ENCODE data around the gene DLK1.

DLK1 gene

GRCh38 chr14:100722367-100722766 is 4.3 kb upstream of the DLK1 start:
- TF ChIP-seq, protein P1, sequence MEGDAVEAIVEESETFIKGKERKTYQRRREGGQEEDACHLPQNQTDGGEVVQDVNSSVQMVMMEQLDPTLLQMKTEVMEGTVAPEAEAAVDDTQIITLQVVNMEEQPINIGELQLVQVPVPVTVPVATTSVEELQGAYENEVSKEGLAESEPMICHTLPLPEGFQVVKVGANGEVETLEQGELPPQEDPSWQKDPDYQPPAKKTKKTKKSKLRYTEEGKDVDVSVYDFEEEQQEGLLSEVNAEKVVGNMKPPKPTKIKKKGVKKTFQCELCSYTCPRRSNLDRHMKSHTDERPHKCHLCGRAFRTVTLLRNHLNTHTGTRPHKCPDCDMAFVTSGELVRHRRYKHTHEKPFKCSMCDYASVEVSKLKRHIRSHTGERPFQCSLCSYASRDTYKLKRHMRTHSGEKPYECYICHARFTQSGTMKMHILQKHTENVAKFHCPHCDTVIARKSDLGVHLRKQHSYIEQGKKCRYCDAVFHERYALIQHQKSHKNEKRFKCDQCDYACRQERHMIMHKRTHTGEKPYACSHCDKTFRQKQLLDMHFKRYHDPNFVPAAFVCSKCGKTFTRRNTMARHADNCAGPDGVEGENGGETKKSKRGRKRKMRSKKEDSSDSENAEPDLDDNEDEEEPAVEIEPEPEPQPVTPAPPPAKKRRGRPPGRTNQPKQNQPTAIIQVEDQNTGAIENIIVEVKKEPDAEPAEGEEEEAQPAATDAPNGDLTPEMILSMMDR (IDR thresholded peaks at IDR 0.05; ENCODE audit: low read depth, low read length), result no peak
- H3K4me3 ChIP-seq (ENCODE audit: low read depth, low read length), result no peak overlapping the region

DNA sequence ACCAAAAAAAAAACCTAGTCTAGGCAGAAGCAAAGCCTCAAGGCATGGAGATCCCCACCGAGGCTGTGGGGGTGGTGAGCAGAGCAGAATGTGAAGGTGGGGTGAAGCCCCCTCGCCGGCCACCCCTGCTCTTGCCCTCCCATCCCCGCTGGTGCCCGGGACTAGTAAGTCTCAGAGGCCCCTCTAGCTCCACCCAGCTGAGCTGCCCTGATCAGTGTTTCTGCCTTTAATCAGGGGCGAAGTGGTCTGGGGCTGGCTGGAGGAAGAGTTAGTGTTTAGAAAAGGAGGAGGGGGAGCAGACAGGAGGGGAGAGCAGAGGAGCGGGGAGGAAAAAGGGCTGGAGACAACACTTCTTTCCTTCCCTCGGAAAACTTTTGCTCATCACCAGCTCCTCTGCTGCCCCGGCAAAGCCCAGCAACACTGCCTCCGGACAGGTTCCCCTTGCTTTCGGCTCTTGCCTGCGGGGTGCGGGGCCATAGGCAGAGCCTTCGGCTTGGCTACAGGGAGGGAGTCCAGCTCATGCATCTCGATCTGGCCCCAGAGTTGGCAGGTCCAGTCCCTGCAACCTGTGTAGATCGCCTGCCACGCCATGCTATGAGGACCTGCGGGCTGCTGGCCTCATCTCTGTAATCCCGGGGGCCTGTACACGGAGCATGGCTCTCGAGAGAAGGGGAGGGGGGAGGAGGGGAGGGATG is 3.4 kb upstream of the DLK1 start:
- no peak overlapping the region for H3K4me3 ChIP-seq (ENCODE audit: low read depth, low read length)
- TF ChIP-seq, protein P1 (IDR thresholded peaks at IDR 0.05; ENCODE audit: low read depth, low read length), result no peak

DNA sequence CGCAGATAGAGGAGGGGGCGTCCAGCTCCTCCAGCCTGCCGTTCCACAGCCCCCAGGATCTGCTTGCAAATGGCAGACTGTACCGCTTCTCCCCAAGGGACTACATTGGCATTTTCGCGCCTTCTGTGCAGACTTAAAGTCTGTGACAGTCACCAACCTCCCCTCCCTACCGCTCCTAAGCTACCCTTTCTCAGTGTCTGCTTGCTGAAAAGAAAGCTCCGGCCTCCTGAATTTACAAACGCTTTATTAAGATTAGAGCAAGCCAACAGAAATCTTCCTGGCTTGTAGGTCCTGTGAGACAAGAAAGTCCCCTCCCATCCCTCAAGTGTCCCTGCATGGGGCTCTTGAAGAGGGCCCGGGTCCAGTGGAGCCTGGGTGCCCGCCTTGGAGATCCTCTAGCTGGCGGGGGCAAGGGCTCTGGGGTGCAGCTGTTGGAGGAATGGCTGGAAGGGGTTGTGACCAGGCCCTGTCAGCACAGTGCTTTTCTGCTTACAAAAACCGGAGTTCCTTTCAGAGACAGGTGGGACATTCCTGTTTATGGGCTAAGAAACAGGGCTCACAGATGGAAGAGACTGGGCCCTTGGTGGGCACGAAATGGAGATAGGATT is 2.8 kb upstream of the DLK1 start:
- H3K4me3 ChIP-seq (ENCODE audit: low read depth, low read length), result no peak overlapping the region
- TF ChIP-seq, protein P1 (IDR thresholded peaks at IDR 0.05; ENCODE audit: low read depth, low read length), result no peak

DNA sequence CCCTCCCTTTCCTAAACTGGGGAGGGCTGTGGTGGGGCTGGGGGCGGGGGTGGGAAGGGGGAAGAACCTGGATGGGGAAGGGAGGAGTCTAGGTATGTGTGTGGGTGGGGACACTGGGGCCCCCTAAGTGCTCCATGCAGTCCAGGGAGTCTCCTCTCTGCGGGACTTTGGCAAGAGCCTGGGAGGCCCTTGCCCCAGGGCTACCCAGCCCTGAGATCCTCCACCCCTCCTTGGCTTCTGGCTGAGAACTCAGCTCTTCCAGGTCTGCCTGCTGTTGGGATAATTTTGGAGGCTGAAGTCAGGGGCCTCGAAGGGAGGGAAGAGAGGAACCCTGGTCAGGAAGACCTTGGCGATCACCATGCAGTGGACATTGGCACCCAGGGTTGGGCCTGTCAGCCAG is 2.2 kb upstream of the DLK1 start:
- TF ChIP-seq, protein P1 (IDR thresholded peaks at IDR 0.05; ENCODE audit: low read depth, low read length), result no peak
- H3K4me3 ChIP-seq (ENCODE audit: low read depth, low read length), result no peak overlapping the region

- no peak overlapping the region for H3K4me3 ChIP-seq (ENCODE audit: low read depth, low read length)
- TF ChIP-seq, protein P1 (IDR thresholded peaks at IDR 0.05; ENCODE audit: low read depth, low read length), result no peak
Measured at GRCh38 chr14:100725587-100726387, 905 bp upstream of the DLK1 start.

- H3K4me3 ChIP-seq (ENCODE audit: low read depth, low read length), result no peak overlapping the region
- TF ChIP-seq, protein P1 (IDR thresholded peaks at IDR 0.05; ENCODE audit: low read depth, low read length), result no peak
Measured at GRCh38 chr14:100727086-100727872, 587 bp downstream of the DLK1 start.

Data from WI38 (cell line).